Aorta (tissue), 5 donors: ENCODE results near the gene SHC1. TPM values are rescaled to one million over a fixed set of nuclear protein-coding genes. Genes with fewer than 3 reads are reported as not detected.

Experiments
- ATAC-seq: fragments of 200-7000 bp; cut with Tn5 transposase; one replicate; pipeline ENCODE4 v1.9.1; 2022; ENCODE audit warnings: moderate library complexity; ENCODE audit not compliant: low FRiP score
- DNase-seq, 2 donors: peaks; one replicate each; pipeline ENCODE4 v3.0.0-alpha.2; 2020
- H3K27ac ChIP-seq, 2 donors: one replicate each; pipeline ENCODE4 v1.5.1; 2013; ENCODE audit warnings: low read length in 2 of 2, mild to moderate bottlenecking in 2 of 2, moderate library complexity in 2 of 2, control low read depth in 1 of 2, inconsistent platforms in 1 of 2, low read depth in 1 of 2
- H3K27me3 ChIP-seq, 2 donors: one replicate each; pipeline ENCODE4 v1.6.1; 2013; ENCODE audit warnings: control low read depth in 1 of 2, low read length in 1 of 2, mild to moderate bottlenecking in 1 of 2, moderate library complexity in 1 of 2; ENCODE audit not compliant: insufficient read depth in 2 of 2, control insufficient read depth in 1 of 2
- H3K36me3 ChIP-seq, 2 donors: one replicate each; pipeline ENCODE4 v1.6.1; 2013; ENCODE audit warnings: control low read depth in 1 of 2, low read length in 1 of 2, mild to moderate bottlenecking in 1 of 2; ENCODE audit not compliant: insufficient read depth in 2 of 2, control insufficient read depth in 1 of 2
- H3K4me1 ChIP-seq, 2 donors: one replicate each; pipeline ENCODE4 v1.6.1; 2013; ENCODE audit warnings: low read length in 2 of 2, control low read depth in 1 of 2, mild to moderate bottlenecking in 1 of 2, moderate library complexity in 1 of 2; ENCODE audit not compliant: insufficient read depth in 2 of 2, control insufficient read depth in 1 of 2
- H3K4me3 ChIP-seq, 2 donors: one replicate each; pipeline ENCODE4 v1.5.1; 2013; ENCODE audit warnings: low read length in 2 of 2, control low read depth in 1 of 2, mild to moderate bottlenecking in 1 of 2
- H3K9me3 ChIP-seq: one replicate; pipeline ENCODE4 v1.6.1; 2013; ENCODE audit warnings: mild to moderate bottlenecking, low read length; ENCODE audit not compliant: control insufficient read depth
- WGBS, 2 donors: extraction: QIAGEN DNeasy Blood & Tissue Kit; methylation state at CpG; one replicate each; pipeline ENCODE4 v1.1.7; 2013; 5-methylcytosine and 5-hydroxymethylcytosine counted together
- intact Hi-C, 2 donors: fragments of 100-400 bp; cut with DNase I; formaldehyde crosslinking; loops; one replicate each; pipeline versions ENCODE4 v1.14.2 to v1.15.0; 2022
- polyA plus RNA-seq, 2 donors: library from polyadenylated mRNA; stranded (reverse); fragments of 200-250 nt; gene quantifications; one replicate each; pipeline ENCODE4 v1.2.3, GENCODE V29; 2013
- total RNA-seq, 2 donors: library from RNA; stranded (reverse); fragmentation: NEBNext Ultra II Directional; extraction: Animal tissue kit (Norgen Biotek cat#: 25700); gene quantifications; one replicate each; pipeline ENCODE4 v1.2.1, GENCODE V29; 2021
- donor health status: healthy with polysubstance abuse.
- donor health status: Bipolar disorder and iron deficiency.
- donor health status: DM: no; HTN: no; CAD: no.
- donor health status: DM: no; HTN: no; CAD: no.
- donor health status: DM: yes; HTN: yes; CAD: no.

SHC1 gene
- total and polyA plus RNA-seq, 4 donors = 39.1 to 182 (median 172) TPM

DNA sequence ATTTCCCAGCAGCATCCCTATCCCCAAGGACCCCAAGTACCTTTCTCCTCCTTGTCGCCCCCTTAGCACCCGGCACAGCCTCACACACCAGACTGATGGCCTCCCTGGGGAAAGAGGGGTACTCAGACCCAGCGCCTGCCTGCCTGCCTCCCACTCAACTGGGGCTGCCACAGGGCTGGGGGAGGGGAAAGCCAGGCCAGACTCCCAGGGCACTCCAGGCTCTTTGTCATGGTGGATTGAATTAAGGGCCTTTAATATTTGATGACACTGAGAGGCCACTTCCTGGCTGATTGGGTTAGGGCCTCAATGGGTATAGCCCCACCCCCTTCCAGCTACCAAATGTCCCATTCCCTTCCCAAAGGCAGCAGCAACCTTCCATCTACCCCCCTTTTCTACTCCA is 1.8 kb downstream of the SHC1 start:
- ATAC-seq = no peak
- Histone ChIP-seq H3K4me1 (no peaks in the 10 kb centered on the region), H3K9me3 (no peaks in the 10 kb centered on the region), H3K36me3 (peaks cover 0 to 13% of the 10 kb centered on the region in 2 donors), H3K27ac (peak overlapping the region in 1 of 2 donors; percentile 51), H3K4me3 (no peak overlapping the region), H3K27me3 (no peaks in the 10 kb centered on the region)
- no peak for DNase-seq
- WGBS, 2 donors = 77 to 79% methylated on average over 3 of the region's 3 CpGs
- intact Hi-C loops = loop anchor here in 1 of 2 donors (5.0 kb wide), 1 partner anchor 49 kb away; no protein-coding TSS in a partner anchor

DNA sequence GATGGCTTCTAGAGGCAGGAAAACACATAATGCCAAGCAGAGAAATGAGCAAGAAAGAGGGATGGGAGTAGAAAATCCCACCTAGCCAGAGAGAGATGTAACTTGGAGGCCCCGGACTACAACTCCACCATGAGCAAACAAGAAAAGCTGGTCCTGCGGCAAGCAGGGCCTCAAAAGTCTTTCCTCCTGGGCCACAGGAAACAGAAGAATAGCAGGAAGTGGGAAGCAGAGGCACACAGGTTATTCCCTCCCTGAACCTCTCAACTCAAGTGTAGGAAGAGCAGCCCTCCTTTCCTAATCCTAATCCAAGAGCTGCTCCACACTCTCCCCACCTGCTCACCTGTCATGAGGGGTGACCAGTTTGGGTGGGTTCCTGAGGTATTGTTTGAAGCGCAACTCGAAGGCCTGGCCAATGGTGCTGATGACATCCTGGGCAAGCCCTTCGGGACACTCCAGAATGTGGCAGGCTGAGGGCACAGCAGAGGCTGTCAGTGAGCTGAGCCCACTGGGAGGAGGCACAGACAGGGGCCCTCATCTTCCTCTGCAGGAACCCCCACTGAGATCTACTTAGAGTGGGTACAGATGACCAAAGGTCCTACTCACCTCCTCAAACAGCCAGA is 3.1 kb downstream of the SHC1 start:
- 83 to 87% methylated on average over 5 of the region's 5 CpGs for WGBS, 2 donors
- Histone ChIP-seq H3K27me3 (no peaks in the 10 kb centered on the region), H3K9me3 (no peaks in the 10 kb centered on the region), H3K27ac (no peak overlapping the region), H3K4me3 (no peak overlapping the region), H3K36me3 (peaks cover 0 to 15% of the 10 kb centered on the region in 2 donors), H3K4me1 (no peaks in the 10 kb centered on the region)
- no peak for ATAC-seq
- no peak for DNase-seq
- intact Hi-C loops = loop anchor here in 1 of 2 donors (5.0 kb wide), 1 partner anchor 50 kb away; no protein-coding TSS in a partner anchor

DNA sequence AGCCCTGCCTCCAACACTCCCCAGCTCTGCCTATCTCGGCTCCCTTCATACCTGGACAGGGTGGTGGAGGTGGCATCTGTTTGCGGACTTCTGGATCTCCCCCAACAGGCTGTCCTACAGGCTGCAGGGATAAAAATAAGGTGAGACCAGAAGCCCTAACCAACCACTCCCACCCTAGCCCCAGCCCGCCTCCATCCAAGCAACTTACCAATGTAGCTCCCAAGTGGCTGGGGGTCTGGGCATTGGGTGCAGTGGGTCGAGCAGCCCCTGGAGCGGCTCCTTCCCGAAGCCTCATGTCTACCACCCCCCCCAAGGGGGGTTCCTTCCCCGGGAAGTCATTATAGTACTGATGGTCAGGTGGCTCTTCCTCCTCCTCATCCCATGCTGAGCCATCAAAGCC is 4.4 kb downstream of the SHC1 start:
- H3K4me3 ChIP-seq = no peak overlapping the region
- H3K27me3 ChIP-seq = no peaks in the 10 kb centered on the region
- peaks cover 0 to 15% of the 10 kb centered on the region in 2 donors for H3K36me3 ChIP-seq
- intact Hi-C loops = loop anchor here in 1 of 2 donors (5.0 kb wide), 1 partner anchor 51 kb away; no protein-coding TSS in a partner anchor
- DNase-seq (no peak), ATAC-seq (no peak)
- no peak overlapping the region for H3K27ac ChIP-seq
- H3K9me3 ChIP-seq = no peaks in the 10 kb centered on the region
- 81 to 85% methylated on average over 7 of the region's 7 CpGs for WGBS, 2 donors
- H3K4me1 ChIP-seq = no peaks in the 10 kb centered on the region

DNA sequence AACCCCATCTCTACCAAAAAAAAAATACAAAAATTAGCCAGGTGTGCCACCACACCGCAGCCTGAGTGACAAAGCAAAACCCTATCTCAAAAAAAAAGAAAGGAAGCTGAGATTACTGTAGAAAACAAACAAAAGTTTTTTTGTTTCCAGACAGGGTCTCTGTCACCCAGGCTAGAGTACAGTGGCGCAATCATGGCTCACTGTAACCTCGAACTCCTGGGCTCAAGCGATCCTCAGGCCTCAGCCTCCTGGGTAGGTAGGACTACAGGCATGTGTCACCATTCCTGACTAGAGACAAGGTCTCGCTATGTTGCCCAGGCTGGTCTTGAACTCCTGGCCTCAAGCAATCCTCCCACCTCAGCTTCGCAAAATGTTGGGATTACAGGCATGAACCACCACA is 6.2 kb downstream of the SHC1 start:
- WGBS, 2 donors = 91 to 95% methylated on average over 6 of the region's 6 CpGs
- peaks cover 0 to 15% of the 10 kb centered on the region in 2 donors for H3K36me3 ChIP-seq
- H3K4me3 ChIP-seq = no peak overlapping the region
- intact Hi-C loops = no loop called here
- H3K27ac ChIP-seq = no peak overlapping the region
- no peaks in the 10 kb centered on the region for H3K27me3 ChIP-seq
- DNase-seq (no peak), ATAC-seq (no peak)
- no peaks in the 10 kb centered on the region for H3K4me1 ChIP-seq
- no peaks in the 10 kb centered on the region for H3K9me3 ChIP-seq

DNA sequence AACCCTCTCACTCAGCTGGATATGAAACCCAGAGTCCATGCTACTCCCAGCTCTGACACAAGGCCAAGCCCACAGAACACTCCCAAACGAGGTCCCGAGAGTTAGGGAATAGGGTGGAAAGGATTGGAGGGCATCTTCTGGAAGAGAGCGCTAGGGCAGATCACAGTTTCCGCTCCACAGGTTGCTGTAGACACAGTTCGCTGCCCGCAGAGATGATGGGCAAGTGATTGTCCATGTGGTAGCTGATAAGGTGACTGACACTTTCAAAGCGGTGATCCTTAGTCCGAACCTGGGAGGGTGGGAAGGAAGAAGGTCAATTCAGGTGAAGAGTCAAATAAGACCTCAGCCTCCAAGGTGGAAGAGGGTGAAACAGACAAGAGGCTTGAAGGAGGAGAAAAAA is 6.9 kb downstream of the SHC1 start:
- H3K27me3 ChIP-seq = no peaks in the 10 kb centered on the region
- no peaks in the 10 kb centered on the region for H3K9me3 ChIP-seq
- ATAC-seq (no peak), DNase-seq (no peak)
- H3K4me1 ChIP-seq = no peaks in the 10 kb centered on the region
- no peak overlapping the region for H3K4me3 ChIP-seq
- WGBS, 2 donors = 73 to 74% methylated on average over 8 of the region's 8 CpGs
- intact Hi-C loops = loop anchor here in 1 of 2 donors (2.0 kb wide), 1 partner anchor 35 kb away; no protein-coding TSS in a partner anchor
- H3K27ac ChIP-seq = no peak overlapping the region
- H3K36me3 ChIP-seq = peaks cover 0 to 15% of the 10 kb centered on the region in 2 donors

DNA sequence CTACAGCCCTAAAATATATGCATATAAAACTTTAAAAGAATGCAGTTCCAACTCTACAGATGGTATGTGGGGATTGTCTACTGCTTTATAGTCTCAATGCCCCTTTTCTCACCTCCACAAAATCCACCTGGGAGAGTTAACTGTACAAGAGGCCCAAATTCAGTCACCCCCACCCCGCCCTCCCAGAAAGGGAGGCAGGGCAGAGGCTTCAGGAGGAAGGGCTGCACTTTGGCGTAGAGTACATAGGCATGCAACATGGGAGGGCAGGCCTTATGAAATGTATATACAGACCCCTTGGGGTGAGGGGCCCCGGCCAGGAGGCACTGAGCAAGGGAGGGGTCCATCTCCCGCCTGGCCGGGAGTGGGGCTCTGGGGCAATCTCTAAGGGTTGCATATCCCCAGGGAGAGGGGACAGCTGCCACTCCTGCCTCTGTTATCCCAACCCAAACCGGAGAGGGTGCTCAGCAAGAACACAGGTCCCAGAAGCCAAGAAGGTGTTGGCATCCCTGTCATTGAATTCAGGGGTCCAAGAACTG is 7.7 kb downstream of the SHC1 start:
- no peaks in the 10 kb centered on the region for H3K9me3 ChIP-seq
- H3K27ac ChIP-seq = no peak overlapping the region
- H3K4me3 ChIP-seq = no peak overlapping the region
- ATAC-seq (no peak), DNase-seq (peak in 1 of 2 donors; percentile 43)
- intact Hi-C loops = loop anchor here in 1 of 2 donors (2.0 kb wide), 1 partner anchor 36 kb away; no protein-coding TSS in a partner anchor
- 38 to 49% methylated on average over 6 of the region's 6 CpGs for WGBS, 2 donors
- peaks cover 0 to 13% of the 10 kb centered on the region in 2 donors for H3K36me3 ChIP-seq
- H3K27me3 ChIP-seq = no peaks in the 10 kb centered on the region
- no peaks in the 10 kb centered on the region for H3K4me1 ChIP-seq

DNA sequence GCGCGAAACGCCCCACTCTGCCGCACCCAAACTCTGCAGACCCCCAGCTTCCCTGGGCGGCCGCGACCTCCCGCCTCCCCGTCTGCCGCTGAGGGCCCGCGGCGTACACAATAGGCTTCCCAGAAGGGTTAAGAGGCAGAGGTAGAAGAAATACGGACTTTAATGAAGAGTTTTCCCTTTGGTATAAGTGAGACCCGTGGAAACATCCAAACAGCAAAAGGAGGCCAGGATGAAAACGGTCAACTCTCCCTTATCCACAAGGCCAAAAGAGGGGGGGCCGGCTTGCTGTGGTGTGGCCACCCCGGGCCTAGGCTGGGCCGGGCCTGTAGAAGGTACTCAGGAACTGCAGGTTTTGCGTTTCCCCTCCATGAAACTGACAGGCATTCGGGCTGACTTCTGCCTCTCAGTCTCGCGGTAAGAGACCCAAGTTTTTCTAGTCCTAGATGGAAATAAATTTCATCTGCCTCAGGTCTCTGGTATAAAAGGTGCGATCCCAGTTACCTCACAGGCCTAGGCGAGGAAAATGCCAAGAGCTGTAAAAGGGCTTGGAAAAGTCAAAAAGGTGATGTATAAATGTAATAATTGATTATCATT is 8.3 kb downstream of the SHC1 start:
- intact Hi-C loops = loop anchor here in 1 of 2 donors (2.0 kb wide), 1 partner anchor 37 kb away; no protein-coding TSS in a partner anchor
- Histone ChIP-seq H3K4me1 (no peaks in the 10 kb centered on the region), H3K36me3 (peaks cover 0 to 12% of the 10 kb centered on the region in 2 donors), H3K4me3 (peak overlapping the region; percentile 29 to 72), H3K27me3 (no peaks in the 10 kb centered on the region), H3K27ac (peak overlapping the region; percentile 12 to 70), H3K9me3 (no peaks in the 10 kb centered on the region)
- ATAC-seq (peak; percentile 2), DNase-seq (peak in 1 of 2 donors; percentile 48)
- 2% methylated on average over 25 of the region's 25 CpGs for WGBS, 2 donors

DNA sequence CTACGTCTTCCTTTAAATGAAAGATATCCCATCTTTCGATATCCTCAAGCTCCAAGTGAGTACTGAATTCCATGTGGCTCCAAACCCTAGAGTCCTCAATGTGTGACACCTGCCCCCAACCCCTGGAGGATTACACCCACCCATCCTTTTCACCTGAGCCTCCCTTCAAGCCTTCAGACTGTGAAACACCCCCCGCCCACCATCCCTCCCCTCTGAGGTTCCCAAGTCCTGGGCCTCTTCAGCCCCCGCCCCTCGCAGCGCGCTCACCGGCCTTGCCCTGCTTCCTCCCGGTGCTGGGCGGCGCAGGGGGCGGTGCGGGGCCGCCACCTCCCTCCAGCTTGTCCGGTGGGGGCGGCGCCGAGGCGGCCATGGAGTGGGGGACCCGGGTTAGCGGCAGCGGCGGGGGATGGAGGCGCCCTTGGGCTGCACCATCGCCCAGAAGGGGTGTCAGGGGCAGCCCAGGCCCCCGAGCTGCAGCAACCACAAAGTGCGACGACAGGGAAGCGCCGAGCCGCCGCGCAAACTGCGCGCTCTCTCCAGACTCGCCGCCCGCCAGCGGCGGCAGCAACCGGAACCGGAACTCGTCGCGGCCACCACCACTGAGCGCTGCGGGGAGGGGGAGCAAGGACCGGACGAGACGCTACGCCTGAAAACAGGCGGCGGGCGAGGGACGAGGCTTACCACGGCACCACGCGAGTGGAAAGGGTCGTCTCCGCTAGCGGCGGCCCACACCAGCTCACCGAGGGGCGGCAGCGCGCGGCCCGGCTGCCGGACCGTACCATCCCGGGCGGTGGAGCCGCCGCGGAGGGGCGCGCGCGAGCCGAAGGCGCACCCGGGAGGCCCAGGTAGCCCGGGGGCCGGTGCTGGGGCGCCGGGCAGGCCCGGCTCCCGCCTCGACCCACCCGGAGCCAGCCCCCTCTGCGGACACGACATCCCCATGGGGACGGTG is 9.1 kb downstream of the SHC1 start, which contains the start of gene PYGO2:
Gene PYGO2 (minus strand): TSS at position 576 of the 949 bp plus-strand sequence. CDS start 206 bp downstream, at position 370.
- WGBS, 2 donors = 1% methylated on average over 70 to 93 of the region's 93 CpGs
- Histone ChIP-seq H3K27ac (peak within 1 kb of the TSS; percentile 12 to 70), H3K4me1 (no peaks in the 10 kb centered on the region), H3K27me3 (no peaks in the 10 kb centered on the region), H3K9me3 (no peaks in the 10 kb centered on the region), H3K36me3 (peaks cover 0 to 12% of the 10 kb centered on the region in 2 donors), H3K4me3 (peak within 1 kb of the TSS; percentile 29 to 72)
- peak; percentile 86 to 95 for DNase-seq
- intact Hi-C loops = loop anchor here in 1 of 2 donors (2.0 kb wide), 1 partner anchor 37 kb away; no protein-coding TSS in a partner anchor
- ATAC-seq = peak; percentile 92
